ENCODE results near the gene NTN3. TPM values are rescaled to one million over a fixed set of nuclear protein-coding genes. Genes with fewer than 3 reads are reported as not detected.

NTN3 gene
- total RNA-seq, 1 experiment from 2014 or later: 0.39 TPM

- ChIA-PET CTCF (no interaction called here), POLR2A (interaction anchor here (0.7 kb wide), 1 partner anchor 309 kb away, joined by 3 read pairs; no protein-coding TSS in a partner anchor)
- Histone ChIP-seq H3K27me3 (replicated peaks; ENCODE audit: control insufficient read depth, insufficient read depth, low read length) (no peaks in the 10 kb centered on the region), H3K4me1 (peaks cover 14% of the 10 kb centered on the region), H3K36me3 (ENCODE audit: control insufficient read depth, insufficient read depth, low read length) (no peaks in the 10 kb centered on the region), H3K4me3 (ENCODE audit: low read depth, low read length) (no peak overlapping the region), H3K9me3 (no peaks in the 10 kb centered on the region)
- Mint-ChIP-seq H3K27ac (ENCODE audit: unreplicated experiment) (no peak overlapping the region), H3K4me1 (ENCODE audit: low read depth, unreplicated experiment) (peaks cover 5% of the 10 kb centered on the region), H3K36me3 (ENCODE audit: insufficient read depth, unreplicated experiment) (peaks cover 42% of the 10 kb centered on the region), H3K4me3 (ENCODE audit: unreplicated experiment) (no peak overlapping the region), H3K9me3 (ENCODE audit: unreplicated experiment) (no peaks in the 10 kb centered on the region), H3K27me3 (ENCODE audit: insufficient read depth, unreplicated experiment) (no peaks in the 10 kb centered on the region)
- TF ChIP-seq, protein P1, sequence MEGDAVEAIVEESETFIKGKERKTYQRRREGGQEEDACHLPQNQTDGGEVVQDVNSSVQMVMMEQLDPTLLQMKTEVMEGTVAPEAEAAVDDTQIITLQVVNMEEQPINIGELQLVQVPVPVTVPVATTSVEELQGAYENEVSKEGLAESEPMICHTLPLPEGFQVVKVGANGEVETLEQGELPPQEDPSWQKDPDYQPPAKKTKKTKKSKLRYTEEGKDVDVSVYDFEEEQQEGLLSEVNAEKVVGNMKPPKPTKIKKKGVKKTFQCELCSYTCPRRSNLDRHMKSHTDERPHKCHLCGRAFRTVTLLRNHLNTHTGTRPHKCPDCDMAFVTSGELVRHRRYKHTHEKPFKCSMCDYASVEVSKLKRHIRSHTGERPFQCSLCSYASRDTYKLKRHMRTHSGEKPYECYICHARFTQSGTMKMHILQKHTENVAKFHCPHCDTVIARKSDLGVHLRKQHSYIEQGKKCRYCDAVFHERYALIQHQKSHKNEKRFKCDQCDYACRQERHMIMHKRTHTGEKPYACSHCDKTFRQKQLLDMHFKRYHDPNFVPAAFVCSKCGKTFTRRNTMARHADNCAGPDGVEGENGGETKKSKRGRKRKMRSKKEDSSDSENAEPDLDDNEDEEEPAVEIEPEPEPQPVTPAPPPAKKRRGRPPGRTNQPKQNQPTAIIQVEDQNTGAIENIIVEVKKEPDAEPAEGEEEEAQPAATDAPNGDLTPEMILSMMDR (IDR thresholded peaks at IDR 0.05; ENCODE audit: insufficient read depth in 1 of 2, low read depth in 1 of 2, low read length in 1 of 2, severe bottlenecking in 1 of 2, unreplicated experiment in 1 of 2): no peak
- no peak for DNase-seq
- intact Hi-C loops (cut with micrococcal nuclease; ENCODE audit: unreplicated experiment): no loop called here
- no TSS peak for BruUV-seq (replicated peaks)
Measured at GRCh38 chr16:2464333-2464732, 6.8 kb upstream of the NTN3 start.

DNA sequence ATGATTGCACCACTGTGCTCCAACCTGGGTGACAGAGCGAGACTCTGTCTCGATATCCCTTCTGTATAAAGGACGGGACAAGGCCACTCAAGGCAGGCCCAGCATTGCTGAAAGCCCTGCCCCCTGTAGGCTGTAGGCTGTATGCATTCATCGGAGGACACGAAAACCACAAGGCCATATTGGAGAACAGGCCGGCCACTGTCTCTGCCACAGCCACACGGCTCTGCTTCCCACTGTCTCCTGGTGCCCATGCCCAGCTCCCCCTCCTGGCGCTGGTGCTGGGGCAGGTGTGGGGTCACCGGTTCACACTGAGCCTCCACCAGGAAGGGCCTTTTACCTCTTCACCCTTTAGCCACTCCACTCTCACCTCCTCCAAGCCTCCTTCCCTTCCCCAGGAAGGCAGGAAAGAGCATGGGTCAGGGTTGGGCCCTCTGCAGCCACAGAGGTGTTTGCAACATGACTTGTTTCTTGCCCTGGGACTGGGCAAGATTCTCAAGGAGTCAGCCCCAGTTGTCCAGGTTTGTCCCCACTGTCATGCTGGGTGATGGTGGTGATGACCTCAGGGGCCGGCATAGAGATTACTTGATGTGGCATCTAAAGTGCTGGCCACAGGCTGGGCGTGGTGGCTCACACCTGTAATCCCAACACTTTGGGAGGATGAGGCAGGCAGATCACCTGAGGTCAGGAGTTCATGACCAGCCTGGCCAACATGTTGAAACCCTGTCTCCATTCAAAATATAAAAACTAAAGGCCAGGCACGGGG, 5.3 kb upstream of the NTN3 start:
- TF ChIP-seq, protein P1 (IDR thresholded peaks at IDR 0.05; ENCODE audit: insufficient read depth in 1 of 2, low read depth in 1 of 2, low read length in 1 of 2, severe bottlenecking in 1 of 2, unreplicated experiment in 1 of 2): no peak
- no peaks in the 10 kb centered on the region for H3K27me3 Mint-ChIP-seq (ENCODE audit: insufficient read depth, unreplicated experiment)

GRCh38 chr16:2466667-2467527, 4.2 kb upstream of the NTN3 start:
- Histone ChIP-seq H3K4me3 (ENCODE audit: low read depth, low read length) (peak overlapping the region; percentile 47; the same call in 1 of the 2 replicates), H3K4me1 (peaks cover 20% of the 10 kb centered on the region), H3K27me3 (replicated peaks; ENCODE audit: control insufficient read depth, insufficient read depth, low read length) (no peaks in the 10 kb centered on the region), H3K9me3 (no peaks in the 10 kb centered on the region), H3K36me3 (ENCODE audit: control insufficient read depth, insufficient read depth, low read length) (no peaks in the 10 kb centered on the region)
- H3K27me3 Mint-ChIP-seq (ENCODE audit: insufficient read depth, unreplicated experiment): no peaks in the 10 kb centered on the region
- H3K4me3 Mint-ChIP-seq (ENCODE audit: unreplicated experiment): peak overlapping the region; percentile 80
- intact Hi-C loops (cut with micrococcal nuclease; ENCODE audit: unreplicated experiment): no loop called here
- peaks cover 20% of the 10 kb centered on the region for H3K36me3 Mint-ChIP-seq (ENCODE audit: insufficient read depth, unreplicated experiment)
- DNase-seq: no peak
- POLR2A ChIA-PET: no interaction called here
- peaks cover 6% of the 10 kb centered on the region for H3K4me1 Mint-ChIP-seq (ENCODE audit: low read depth, unreplicated experiment)
- peak overlapping the region; percentile 42 for H3K27ac Mint-ChIP-seq (ENCODE audit: unreplicated experiment)
- no peaks in the 10 kb centered on the region for H3K9me3 Mint-ChIP-seq (ENCODE audit: unreplicated experiment)
- TF ChIP-seq, protein P1 (IDR thresholded peaks at IDR 0.05; ENCODE audit: insufficient read depth in 1 of 2, low read depth in 1 of 2, low read length in 1 of 2, severe bottlenecking in 1 of 2, unreplicated experiment in 1 of 2): no peak
- no TSS peak for BruUV-seq (replicated peaks)
- CTCF ChIA-PET: no interaction called here

More for the DNA sequence above, 5.3 kb upstream of the NTN3 start:
- CTCF ChIA-PET: no interaction called here
- Histone ChIP-seq H3K27me3 (replicated peaks; ENCODE audit: control insufficient read depth, insufficient read depth, low read length) (no peaks in the 10 kb centered on the region), H3K9me3 (no peaks in the 10 kb centered on the region), H3K4me3 (ENCODE audit: low read depth, low read length) (no peak overlapping the region), H3K4me1 (peaks cover 20% of the 10 kb centered on the region), H3K36me3 (ENCODE audit: control insufficient read depth, insufficient read depth, low read length) (no peaks in the 10 kb centered on the region)
- intact Hi-C loops (cut with micrococcal nuclease; ENCODE audit: unreplicated experiment): no loop called here
- DNase-seq: no peak
- Mint-ChIP-seq H3K4me1 (ENCODE audit: low read depth, unreplicated experiment) (peaks cover 6% of the 10 kb centered on the region), H3K4me3 (ENCODE audit: unreplicated experiment) (no peak overlapping the region), H3K9me3 (ENCODE audit: unreplicated experiment) (no peaks in the 10 kb centered on the region), H3K27ac (ENCODE audit: unreplicated experiment) (no peak overlapping the region), H3K36me3 (ENCODE audit: insufficient read depth, unreplicated experiment) (peaks cover 27% of the 10 kb centered on the region)
- no TSS peak for BruUV-seq (replicated peaks)
- POLR2A ChIA-PET: no interaction called here

Measured in Caco-2 (cell line).